ENCODE data around the gene LDB3.

- TF ChIP-seq POLR2A (IDR thresholded peaks at IDR 0.05; ENCODE audit: control extremely low read depth in 1 of 2, low read depth in 2 of 2, low read length in 2 of 2) (no peak), CHD2 (IDR thresholded peaks at IDR 0.05; ENCODE audit: low read length) (no peak), CTCF (IDR thresholded peaks at IDR 0.05; ENCODE audit: control extremely low read depth in 1 of 3, insufficient read depth in 1 of 3, low read depth in 1 of 3, low read length in 3 of 3) (no peak), RAD21 (IDR thresholded peaks at IDR 0.05 in 1 of 2, conservative IDR thresholded peaks at IDR 0.05 in 1 of 2; ENCODE audit: low read depth in 2 of 2, low read length in 2 of 2) (no peak), EP300 (IDR thresholded peaks at IDR 0.05; ENCODE audit: borderline replicate concordance in 1 of 2, low read depth in 2 of 2, low read length in 2 of 2) (no peak), ZNF274 (IDR thresholded peaks at IDR 0.05; ENCODE audit: borderline replicate concordance, extremely low read depth, low read length) (no peak)
These were observed 81.5 kb downstream of the LDB3 start for GRCh38 chr10:86749854-86750253.

All from H1 (cell line).